22Rv1 (cell line): ENCODE data around the gene TMEM179.

Experiments used
- CTCF ChIP-seq: fragments of 450-650 bp; IDR thresholded peaks from 2 replicates; pipeline ENCODE4 v1.5.1; 2017; ENCODE audit warnings: mild to moderate bottlenecking
- ZFX ChIP-seq: fragments of 450-650 bp; IDR thresholded peaks from 2 replicates; pipeline ENCODE4 v1.6.1; 2017; ENCODE audit warnings: antibody characterized with exemption, borderline replicate concordance

- TF ChIP-seq CTCF (no peak), ZFX (no peak)
Observed at GRCh38 chr14:104632781-104633180, 28.2 kb upstream of the TMEM179 start.
